ENCODE results near the gene ADARB1.

DNA sequence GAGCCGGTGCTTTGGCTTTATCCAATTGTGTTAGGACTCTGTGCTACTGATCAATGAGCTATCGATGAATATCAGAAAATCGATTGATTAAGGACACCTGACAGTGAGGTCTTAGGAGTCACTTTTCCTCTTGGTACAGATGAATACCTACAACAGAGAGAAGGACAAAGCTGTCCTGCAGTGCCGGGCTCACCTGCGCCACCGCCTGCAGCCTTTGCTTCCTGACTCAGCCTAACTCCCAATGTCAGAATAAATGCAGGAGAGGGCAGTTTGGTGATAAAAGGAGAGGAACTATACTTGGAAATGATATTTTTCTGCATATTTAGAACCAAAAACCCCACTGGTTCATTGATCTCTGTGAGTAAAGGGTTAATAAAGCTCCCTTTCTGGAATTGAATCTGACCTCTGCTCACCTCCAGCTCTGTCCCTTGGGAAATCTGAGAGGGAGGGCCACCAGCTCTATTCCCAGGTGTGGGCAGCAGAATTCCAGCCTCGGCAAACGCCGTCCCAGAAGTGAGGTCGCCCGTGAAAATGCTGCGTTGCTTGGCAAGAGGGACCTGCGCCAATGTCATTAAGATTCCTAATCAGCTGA, 174.0 kb downstream of the ADARB1 start:
- TF ChIP-seq EZH2phosphoT487 (IDR thresholded peaks at IDR 0.05; ENCODE audit: borderline replicate concordance, low read length): no peak
- TF ChIP-seq EZH2 (IDR thresholded peaks at IDR 0.05; ENCODE audit: low read length, unreplicated experiment): no peak

All from PC-3 (cell line).